HL-60 (cell line): ENCODE results near the gene TRPM1.

Experiments used
- DNase-seq, 2 experiments: peaks; one replicate each; pipeline ENCODE4 v3.0.0-alpha.2; 2010 to 2020; ENCODE audit warnings: low read depth in 1 of 2, low spot score in 1 of 2
- H3K27ac ChIP-seq: fragments of 250-450 bp; sonication (Bioruptor Pico); replicated peaks from 2 replicates; pipeline ENCODE4 v1.5.1; 2020; ENCODE audit warnings: mild to moderate bottlenecking, moderate library complexity
- H3K27me3 ChIP-seq: fragments of 250-450 bp; sonication (Bioruptor Pico); 2 replicates; pipeline ENCODE4 v1.5.1; 2021; ENCODE audit warnings: mild to moderate bottlenecking, moderate library complexity; ENCODE audit not compliant: insufficient read depth, poor library complexity, severe bottlenecking
- H3K4me3 ChIP-seq: replicated peaks from 2 replicates; pipeline ENCODE4 v1.5.1; 2011; ENCODE audit warnings: mild to moderate bottlenecking, control low read depth, low read length; ENCODE audit not compliant: insufficient read depth
- CTCF ChIP-seq: IDR thresholded peaks from one replicate; pipeline ENCODE4 v1.5.1; 2011; ENCODE audit warnings: low read length, control low read depth, inconsistent platforms; ENCODE audit not compliant: insufficient read depth
- GABPA ChIP-seq: IDR thresholded peaks from 2 replicates; pipeline ENCODE4 v1.6.1; 2012; ENCODE audit warnings: low read depth
- POLR2AphosphoS5 ChIP-seq: IDR thresholded peaks from 2 replicates; pipeline ENCODE4 v1.6.1; 2012; ENCODE audit warnings: low read depth
- REST ChIP-seq: IDR thresholded peaks from 2 replicates; pipeline ENCODE4 v1.6.1; 2012; ENCODE audit warnings: low read depth; ENCODE audit not compliant: insufficient replicate concordance
- SPI1 ChIP-seq: IDR thresholded peaks from 2 replicates; pipeline ENCODE4 v1.6.1; 2012; ENCODE audit warnings: low read depth, mild to moderate bottlenecking, borderline replicate concordance

The TRPM1 gene

GRCh38 chr15:31027910-31028578 lies 73.5 kb downstream of the TRPM1 start:
- Histone ChIP-seq H3K27ac (no peak overlapping the region), H3K4me3 (no peak overlapping the region), H3K27me3 (no peaks in the 10 kb centered on the region)
- TF ChIP-seq CTCF (no peak), SPI1 (no peak), GABPA (no peak), POLR2AphosphoS5 (no peak), REST (no peak)
- no peak for DNase-seq

- H3K27me3 ChIP-seq, result no peaks in the 10 kb centered on the region
- DNase-seq, result no peak
- H3K27ac ChIP-seq, result no peak overlapping the region
- no peak overlapping the region for H3K4me3 ChIP-seq
- TF ChIP-seq SPI1 (no peak), GABPA (no peak), POLR2AphosphoS5 (no peak), CTCF (no peak), REST (no peak)
Measured at GRCh38 chr15:31025996-31026395, 75.5 kb downstream of the TRPM1 start.

GRCh38 chr15:31024979-31025378 lies 76.5 kb downstream of the TRPM1 start:
- DNase-seq, result no peak
- H3K27ac ChIP-seq, result no peak overlapping the region
- TF ChIP-seq CTCF (no peak), POLR2AphosphoS5 (no peak), GABPA (no peak), REST (no peak), SPI1 (no peak)

More at GRCh38 chr15:31024979-31025378, 76.5 kb downstream of the TRPM1 start:
- H3K4me3 ChIP-seq, result no peak overlapping the region
- no peaks in the 10 kb centered on the region for H3K27me3 ChIP-seq
